GM20000 (cell line): Measurements from ENCODE around the gene PCDHGC3.
A peak's percentile ranks its signal among the peaks of the same experiment; 100 is the strongest.

Experiments
- DNase-seq: peaks from one replicate; pipeline ENCODE4 v3.0.0; 2012; ENCODE audit warnings: low spot score
- CTCF ChIP-seq: IDR thresholded peaks from 2 replicates; pipeline ENCODE4 v1.5.1; 2012; ENCODE audit warnings: mild to moderate bottlenecking, control low read depth; ENCODE audit errors: extremely low read depth, missing control alignments

Gene PCDHGC3

GRCh38 chr5:141501761-141502160, 26.0 kb downstream of the PCDHGC3 start:
- TF ChIP-seq CTCF, result no peak
- no peak for DNase-seq

- no peak for TF ChIP-seq CTCF
- DNase-seq, result no peak
These were observed 27.9 kb downstream of the PCDHGC3 start for GRCh38 chr5:141503681-141504080.

- no peak for TF ChIP-seq CTCF
- DNase-seq, result no peak
These were observed 28.4 kb downstream of the PCDHGC3 start for GRCh38 chr5:141504216-141504615.

- TF ChIP-seq CTCF, result no peak
- DNase-seq, result no peak
These were observed 30.8 kb downstream of the PCDHGC3 start for GRCh38 chr5:141506381-141507155.

GRCh38 chr5:141507387-141508091, 31.8 kb downstream of the PCDHGC3 start:
- peak; percentile 56 for DNase-seq
- TF ChIP-seq CTCF, result no peak

GRCh38 chr5:141508440-141508797, 32.7 kb downstream of the PCDHGC3 start:
- no peak for DNase-seq
- no peak for TF ChIP-seq CTCF

GRCh38 chr5:141508798-141509611, 33.2 kb downstream of the PCDHGC3 start:
- TF ChIP-seq CTCF, result no peak
- DNase-seq, result no peak
